HK-2 (cell line): ENCODE data around the gene CKMT2.

Experiments used
- DNase-seq: peaks from one replicate; pipeline ENCODE4 v3.0.0-alpha.2; 2018; ENCODE audit not compliant: unreplicated experiment

The CKMT2 gene

DNA sequence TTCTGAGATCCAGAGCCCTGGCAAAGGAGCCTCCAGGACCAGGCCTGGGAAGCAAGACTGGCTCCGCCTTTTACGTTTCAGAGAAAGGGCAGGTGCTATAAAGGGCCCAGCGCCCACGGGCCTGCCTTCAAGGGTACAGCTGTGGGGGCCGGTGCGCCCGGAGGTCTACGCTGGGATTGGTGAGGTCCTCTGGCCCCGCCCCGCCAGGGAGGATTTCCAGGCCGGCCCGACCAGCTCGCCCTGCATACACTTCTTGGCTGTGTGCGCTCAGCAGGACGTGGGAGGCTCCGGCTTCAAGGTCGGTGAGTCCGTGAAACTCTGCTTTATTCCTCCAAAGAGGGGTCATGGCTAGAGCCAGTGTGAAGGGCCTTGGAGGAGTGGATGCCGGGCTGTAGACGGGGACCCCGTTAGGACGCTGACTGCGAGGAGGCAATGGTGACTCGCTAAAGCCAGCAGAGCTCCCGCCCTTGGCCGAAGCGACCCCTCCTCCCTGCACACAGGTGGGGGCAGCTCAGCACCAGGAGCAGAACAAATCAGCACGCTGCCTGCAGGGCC lies at the start of gene CKMT2:
Gene CKMT2 (plus strand): TSS at position 243 of the 555 bp plus-strand sequence. CDS start 17,811 bp downstream, outside the sequence.
- no peak for DNase-seq

DNA sequence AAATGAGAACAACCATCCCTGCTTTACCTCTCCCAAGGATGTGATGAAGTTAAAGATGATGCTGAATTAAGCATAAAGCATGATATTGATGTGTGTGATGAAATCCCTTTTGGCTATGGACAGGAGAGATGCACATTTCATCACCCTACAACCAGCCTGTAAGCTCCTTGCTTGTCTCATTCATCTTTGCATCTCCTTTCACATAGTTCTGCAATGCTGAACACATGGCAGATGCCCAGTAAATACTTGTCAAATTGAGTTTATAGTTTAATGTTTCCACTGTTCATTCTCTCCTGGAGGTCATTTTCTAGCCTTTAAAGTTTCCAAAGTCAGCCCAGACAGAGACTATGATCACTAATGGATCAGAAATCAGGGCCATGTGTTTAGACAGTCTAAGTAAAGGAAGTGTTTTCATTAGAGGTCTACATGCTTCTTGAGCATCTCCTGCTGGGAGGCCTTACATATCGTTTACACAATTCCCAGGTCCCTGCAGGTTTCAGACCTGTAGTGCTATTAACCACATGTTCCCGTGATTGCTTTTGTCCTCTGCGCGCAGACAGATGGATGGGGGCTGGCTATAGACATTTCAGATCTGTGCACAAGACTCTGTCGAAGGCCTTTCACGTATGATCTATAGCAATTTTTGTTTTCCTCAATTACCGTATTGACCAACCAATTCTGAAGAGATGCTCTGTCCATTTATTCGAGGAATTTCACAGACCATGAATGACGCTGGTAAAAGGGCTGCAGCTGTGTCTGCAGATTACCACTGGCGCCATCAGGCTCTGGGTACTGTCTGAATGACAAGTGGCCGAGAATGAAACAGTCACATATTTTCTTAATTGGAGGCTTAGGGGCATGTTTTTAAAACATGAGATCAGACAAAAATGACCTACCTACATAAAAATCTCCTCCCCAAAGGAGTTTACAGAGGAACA lies 49.0 kb upstream of the CKMT2 start:
- DNase-seq, result no peak

DNA sequence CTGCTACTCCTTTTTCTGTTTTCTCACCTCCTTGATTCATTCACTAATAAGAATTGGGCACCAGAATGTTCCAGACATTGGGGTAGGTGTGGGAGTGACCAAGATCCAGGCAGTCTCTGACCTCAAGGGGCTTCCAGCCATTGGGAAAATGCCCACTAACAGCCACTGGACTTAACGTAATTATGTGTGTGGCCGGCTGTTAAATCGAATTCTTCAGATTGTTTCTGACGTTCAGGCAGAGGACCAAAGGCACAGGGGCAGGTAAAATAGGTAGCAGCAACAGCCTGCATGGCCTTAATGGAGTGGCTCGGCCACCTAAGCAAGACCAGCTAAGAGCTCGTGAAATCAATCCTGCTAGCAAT lies 48.4 kb upstream of the CKMT2 start:
- no peak for DNase-seq

DNA sequence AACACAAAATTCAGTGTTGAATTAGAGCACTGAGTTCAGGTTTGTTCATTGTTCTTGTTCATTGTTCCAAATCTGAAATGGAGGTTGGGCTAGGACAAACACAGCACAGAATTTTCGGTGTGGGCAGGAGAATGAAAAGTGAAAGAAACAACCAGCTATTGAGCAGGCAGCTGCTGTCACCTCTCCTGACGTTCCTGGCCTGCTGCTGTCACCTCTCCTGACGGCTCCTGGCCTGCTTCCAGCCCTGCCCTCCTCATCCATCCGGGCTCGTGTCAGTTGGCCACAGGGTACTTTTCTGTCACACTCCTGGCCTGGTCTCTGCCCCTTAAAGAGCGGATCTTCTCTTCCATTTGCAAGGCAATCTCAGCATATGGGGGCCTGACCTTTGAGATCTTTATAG lies 45.2 kb upstream of the CKMT2 start:
- DNase-seq, result no peak

DNA sequence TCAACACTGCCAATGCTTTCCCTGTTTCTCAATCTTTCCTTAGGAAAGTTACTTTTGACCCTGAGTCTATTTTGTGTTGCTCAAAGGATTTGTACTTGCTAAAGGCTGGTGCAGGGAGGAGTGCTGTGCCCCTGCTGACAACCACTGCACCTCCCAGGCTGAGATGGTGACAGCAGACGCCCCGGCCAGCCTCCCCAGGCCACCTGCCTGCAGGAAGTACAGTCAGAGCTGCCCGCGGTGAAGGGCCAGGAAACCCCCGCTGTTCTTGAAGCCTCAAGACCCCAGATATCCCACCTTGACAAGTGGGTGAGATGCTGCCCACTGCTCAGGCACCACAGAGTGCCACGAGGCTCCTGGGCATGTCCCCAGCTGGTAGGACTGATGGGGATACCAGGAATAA lies 44.2 kb upstream of the CKMT2 start:
- no peak for DNase-seq

DNA sequence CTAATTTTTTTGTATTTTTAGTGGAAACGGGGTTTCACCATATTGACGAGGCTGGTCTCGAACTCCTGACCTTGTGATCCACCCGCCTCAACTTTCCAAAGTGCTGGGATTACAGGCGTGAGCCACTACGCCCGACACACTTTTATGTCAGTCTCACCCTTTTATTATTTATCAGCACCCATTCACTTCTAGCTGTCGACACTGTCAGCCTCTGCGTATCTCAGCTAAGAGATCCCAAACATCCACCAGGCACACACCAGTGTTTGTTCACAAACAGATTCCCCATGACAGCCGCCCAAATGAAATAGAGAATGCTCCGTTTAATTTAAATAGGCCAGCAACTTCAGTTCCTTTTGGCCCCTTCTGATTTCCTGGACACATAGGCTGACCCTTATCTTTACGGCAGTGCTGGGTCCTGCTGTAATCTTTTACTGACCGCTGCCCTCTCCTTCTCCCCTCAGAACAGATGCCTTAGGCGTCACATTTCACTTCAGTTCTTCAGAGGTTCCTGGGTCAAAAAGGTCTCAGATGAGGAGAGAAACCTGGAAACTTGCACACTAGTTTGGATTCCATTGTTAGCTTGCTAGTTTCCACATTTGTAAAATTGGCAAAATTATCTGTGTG lies 43.1 kb upstream of the CKMT2 start:
- no peak for DNase-seq

DNA sequence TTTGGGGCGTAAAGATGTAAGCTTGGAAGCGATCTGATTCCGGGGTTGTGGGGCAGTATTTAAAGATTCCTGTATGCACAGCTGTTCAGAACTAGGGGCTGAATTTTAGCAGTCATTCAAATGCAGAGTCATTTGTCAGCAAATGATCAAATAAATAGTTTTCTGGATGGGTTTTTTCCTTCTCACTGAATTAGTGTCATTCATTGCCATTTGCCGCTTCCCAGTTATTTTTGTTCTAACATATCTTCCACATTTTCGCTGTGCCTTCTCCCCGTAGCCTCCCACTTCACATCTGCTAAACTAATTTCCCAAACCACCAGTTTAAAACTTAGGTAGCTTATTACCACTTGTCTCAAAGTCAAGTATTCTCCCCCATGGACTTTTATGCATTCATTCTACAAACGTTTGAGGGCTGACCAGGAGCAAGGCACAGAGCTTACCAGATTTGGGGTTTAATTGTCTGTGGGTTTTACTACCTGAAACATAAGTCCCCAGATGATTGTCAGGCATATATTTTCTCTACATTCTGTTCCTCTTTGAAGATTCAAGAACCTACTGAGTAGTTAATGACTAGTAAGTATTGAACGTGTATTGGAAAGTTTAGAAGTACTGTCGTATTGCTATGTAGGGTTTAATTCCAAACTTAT lies 41.3 kb upstream of the CKMT2 start:
- DNase-seq, result no peak

DNA sequence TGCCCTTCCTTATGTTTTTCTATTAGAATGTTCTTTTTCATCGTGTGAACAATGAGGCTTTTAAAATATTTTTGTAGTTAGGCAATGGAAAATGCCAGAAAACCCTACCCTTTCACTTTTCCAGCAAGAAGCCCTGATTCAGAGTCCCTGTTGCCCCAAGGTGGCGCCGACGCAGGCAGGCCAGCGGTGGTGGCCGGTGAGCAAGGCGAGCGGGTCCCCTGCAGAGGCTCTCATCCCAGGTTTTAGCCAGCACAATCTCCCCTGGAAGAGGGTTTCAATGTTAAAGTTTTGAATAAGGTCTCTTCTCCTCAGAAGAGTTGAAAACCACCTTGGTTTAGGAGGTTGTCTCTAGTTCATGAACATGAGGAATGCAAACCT lies 40.8 kb upstream of the CKMT2 start:
- DNase-seq, result no peak

DNA sequence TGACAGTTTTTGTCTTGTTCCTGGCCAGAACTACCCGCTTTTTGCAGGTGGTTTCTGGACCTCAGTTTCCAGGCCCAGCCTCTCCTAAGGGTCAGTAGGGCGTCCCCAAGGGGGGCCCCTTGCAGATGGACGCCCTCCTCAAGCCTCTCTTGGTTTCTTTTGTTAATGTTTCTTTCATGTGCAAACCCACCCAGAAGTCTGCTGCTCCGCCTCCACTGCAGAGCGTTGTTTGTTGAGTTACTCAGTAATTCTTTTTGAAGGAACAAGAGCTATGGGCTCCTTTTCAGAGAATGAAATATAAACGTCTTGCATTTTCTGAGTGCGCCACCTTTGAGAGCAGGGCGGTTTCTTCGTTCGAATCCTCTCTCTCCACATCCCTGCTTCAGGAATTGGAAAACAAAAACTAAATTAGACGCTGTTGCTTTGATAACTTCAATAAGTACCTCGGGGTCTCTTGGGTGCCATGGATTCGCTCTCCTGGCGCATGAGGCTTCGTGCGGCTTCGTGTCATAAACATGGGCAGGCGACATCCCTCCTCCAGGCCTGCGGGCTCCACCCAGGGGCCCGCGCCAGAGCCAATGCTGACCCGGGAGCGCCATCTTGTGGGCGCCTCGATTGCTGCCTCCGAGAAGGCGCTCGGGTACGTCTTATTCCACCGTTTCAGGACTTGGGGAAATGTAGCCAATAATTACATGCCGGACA lies 38.3 kb upstream of the CKMT2 start:
- peak; percentile 81 for DNase-seq

DNA sequence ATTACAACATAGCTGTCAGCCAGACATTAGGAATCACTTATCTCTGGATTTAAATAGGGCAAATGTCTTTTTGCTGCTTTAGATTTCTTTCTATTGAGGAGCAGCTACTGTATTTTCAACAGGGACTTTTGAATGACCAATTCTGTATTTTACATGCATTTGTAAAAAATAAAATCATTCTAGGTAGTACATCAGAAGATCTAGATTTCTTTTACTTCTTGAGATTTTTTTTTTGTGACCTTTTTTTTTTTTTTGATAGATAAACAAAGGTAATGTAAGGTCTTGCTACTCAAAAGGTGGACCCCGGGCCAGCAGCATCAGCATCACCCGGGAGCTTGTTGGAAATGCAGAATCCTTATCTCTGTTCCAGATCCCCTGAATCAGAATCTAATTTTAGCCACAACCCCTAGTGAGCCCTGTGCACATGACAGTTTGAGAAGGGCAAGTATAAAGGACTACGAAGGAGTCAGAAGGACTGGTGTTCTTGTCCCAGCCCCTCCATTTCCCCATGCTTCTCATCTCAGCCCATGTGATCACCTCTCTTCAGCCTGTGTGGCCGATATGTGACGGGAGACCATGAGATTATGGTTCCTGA lies 37.7 kb upstream of the CKMT2 start:
- DNase-seq, result no peak

DNA sequence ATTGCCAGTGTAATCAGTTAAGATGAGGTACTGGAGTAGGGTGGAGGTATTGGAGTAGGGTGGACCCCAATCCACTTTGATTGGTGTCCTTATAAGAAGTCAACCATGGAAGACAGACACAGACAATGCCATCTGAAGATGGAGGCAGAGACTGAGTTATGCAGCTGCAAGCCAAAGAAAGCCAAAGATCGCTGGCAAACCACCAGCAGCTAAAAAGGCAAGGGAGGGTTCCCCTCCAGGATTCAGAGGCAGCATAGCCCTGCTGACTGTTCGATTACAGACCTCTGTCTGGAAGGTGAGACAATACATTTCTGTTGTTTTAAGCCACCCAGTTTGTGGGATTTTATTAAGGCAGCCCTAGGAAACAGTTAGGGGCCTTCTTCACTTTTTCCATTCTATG lies 30.5 kb upstream of the CKMT2 start:
- DNase-seq, result no peak

DNA sequence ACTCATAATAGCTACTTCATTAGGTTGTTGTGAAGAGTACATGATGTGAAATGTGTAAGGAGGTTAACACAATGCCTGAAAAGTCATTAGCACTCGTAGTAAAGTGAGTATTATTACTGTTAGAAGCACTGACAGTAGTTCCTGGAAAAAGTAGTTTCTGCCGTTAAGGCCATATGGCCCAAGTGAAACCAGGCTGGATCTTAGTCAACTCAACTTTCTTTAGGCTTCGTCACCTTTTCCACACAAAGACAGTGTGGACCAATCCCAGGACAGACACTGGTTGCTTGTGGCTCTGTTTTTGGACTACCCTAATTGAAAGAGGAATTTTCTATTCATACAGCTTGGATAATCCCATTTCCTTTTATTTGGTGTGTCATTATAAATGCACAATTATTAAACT lies 29.4 kb upstream of the CKMT2 start:
- no peak for DNase-seq

DNA sequence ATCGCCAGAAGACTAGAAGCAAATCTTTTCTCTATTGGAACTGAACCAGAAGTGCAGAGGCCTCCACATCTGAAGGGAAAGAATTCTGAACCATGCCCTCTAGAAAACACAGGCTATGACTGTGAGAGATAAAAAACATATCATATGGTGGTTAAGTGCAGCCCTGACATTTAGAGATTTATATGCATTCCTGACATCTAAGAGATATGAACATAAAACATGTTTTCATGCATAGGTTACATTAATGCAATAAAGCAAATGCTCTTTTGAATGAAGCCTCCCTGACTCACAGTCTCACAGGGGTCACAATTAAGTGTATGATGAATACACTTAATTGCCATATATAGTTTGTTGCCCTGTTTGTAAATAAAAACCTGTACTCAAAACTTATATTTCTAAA lies 28.9 kb upstream of the CKMT2 start:
- no peak for DNase-seq

DNA sequence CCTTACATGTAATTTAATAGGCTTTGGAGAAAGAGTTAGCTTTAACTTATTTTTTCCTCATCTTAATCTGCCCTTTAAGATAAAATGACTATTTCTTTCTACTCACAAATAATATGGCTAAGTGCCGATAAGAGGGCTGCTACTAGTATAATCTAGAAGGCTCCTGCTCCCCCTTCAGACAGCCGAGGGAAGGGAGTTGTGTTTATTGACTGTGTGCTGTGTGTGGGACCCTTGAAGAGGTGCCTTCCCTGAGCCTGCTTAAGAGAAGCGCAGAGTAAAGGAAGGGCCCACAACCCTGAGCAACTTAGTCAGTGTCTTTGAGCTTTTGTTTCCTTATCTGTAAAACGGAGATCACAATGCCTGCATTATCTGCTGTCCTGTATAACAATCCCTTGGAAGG lies 28.1 kb upstream of the CKMT2 start:
- DNase-seq, result no peak

DNA sequence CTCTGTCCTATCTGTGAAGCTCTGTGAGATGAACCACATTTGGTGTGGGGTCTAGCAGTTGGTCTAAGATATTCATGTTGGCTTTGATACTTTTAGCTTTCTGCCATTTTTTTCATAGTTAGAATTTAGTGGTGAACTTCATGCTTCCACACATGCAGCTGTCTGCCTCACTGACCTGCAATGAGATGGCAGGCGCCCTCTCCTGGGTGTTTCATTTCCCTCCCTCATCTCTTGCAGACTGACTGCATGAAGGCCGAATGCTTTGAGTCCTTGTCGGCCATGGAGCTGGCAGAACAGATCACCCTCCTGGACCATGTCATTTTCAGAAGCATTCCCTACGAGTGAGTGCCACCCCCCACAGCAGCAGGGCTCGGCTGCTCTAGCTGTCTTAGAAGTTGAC lies 26.1 kb upstream of the CKMT2 start:
- no peak for DNase-seq

DNA sequence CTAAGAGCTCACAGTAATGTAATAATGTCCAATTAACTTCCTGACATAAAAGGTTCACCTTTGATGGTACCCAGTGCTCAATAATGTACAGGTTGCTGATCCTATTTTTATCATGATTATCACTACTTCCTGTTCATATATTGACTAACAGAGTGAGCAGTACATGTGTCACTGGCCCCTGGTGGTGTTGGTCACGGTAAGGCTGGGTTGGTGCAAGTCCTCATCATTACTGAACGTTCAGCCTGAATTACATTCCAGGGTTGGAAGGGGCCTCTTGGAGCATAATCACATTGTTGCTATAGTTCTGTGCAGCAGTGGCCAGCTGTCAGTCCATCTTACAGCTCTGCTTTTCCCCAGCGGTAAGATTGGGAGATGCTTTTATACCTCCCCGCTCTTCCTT lies 24.2 kb upstream of the CKMT2 start:
- DNase-seq, result no peak

DNA sequence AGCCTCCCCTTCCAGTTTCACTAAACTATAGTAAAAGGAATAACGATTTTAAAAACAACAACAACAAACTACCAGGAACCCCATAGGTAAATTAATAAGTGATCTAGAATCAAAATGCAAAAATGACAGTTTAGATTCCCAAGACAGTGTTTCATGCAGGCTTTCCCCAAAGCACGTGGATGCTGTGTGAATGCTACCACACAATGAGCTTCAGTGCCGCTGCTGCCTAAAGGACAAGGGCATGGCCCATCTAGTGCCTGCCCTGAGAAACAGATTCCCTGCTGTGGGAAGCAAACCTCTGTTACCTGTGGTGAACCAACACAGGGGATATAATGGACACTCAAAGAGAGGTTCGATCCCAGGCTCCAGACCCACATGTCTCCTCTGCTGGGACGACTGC lies 23.7 kb upstream of the CKMT2 start:
- DNase-seq, result no peak

DNA sequence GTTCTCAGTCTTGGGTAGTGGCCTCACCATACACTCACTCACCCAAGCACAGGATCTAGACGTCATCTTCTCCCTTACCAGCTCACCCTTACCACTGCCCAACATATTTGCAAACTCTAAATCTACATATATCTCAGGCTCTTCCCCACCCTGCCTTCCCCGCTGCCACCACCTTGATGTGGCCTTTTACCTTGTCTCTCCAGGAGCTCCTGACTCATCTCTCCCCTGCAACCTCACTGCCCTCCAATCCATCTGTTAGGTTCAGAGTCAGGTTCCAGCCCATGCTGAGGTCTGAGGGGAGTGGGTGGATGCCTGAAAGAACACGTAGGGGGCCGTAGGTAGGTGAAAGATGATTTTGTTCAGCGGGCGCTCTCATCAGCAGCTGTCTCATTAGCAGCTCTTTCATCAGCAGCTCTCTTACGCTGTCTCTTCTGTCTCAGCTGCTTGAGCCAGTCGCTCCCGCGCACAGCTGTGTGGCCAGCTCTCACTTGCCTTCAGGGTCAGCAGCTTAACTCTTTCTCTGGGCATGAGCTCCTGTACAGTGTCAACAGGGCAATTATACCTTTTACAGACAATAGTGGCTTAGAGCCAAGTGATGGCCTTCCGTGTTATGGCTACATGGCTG lies 23.1 kb upstream of the CKMT2 start:
- DNase-seq, result no peak

DNA sequence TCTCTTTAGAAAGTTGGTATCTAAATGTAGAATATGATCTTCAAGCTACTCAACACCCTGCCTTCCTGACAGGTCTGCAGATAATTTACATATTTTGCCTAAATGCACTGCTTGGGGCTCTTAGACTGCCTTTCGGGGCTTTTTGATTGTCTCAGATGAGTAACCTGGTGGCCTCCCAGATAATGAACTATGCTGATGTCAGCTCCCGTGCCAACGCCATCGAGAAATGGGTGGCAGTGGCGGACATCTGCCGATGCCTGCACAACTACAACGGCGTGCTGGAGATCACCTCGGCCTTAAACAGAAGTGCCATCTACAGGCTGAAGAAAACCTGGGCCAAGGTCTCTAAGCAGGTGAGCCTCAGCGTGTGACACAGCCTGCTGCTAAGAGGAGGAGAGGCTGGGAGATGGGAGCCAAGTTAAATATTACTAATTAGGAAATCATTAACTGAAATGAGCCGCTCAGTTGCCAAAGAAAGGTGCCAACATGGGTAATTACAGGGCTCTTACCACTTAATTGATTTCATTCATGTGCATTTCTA lies 20.8 kb upstream of the CKMT2 start:
- DNase-seq, result peak; percentile 8

DNA sequence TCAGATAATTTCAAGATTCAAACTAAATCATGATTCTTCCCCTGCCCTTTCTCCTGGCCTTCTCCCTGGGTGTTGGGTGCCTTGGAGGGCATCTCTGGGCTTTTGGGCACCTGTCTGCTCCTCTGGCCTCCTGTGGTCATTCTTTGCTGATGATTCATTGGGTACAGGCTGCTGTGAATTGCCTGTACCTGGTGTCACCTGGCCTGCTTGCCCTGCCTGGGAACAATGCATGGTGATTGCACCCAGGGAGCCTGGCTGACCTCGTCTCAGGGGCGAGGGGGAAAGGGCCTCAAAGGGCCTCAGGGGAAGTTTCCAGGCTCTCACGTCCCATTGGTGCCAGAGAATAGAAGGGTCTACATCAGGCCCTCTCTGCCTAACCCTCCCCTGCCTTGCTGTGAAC lies 20.1 kb upstream of the CKMT2 start:
- DNase-seq, result no peak

DNA sequence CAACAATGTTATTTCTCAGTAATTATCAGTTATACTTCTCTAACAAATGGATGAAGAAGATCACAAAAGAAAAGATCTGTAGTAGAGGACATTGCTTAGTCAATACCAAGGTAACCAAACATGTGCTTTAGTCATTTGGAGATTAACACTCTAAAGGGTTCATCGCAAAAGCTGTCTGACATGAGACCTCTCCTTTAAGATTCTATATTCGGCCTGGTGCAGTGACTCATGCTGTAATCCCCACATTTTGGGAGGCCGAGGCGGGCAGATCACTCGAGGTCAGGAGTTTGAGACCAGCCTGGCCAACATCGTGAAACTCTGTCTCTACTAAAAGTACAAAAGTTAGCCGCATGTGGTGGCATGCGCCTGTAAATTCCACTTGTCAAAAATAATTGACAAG lies 18.3 kb upstream of the CKMT2 start:
- DNase-seq, result no peak
